WTC11 (cell line): Measurements from ENCODE around the gene P4HB. TPM values are rescaled to one million over a fixed set of nuclear protein-coding genes. Genes with fewer than 3 reads are reported as not detected.

ENCODE experiments used
- ATAC-seq: fragments of 200-7000 bp; cut with Tn5 transposase; 2 replicates; pipeline ENCODE4 v1.10.0; 2021; ENCODE audit warnings: mild to moderate bottlenecking, moderate library complexity
- CTCF ChIA-PET: fragments of 300-600 bp; sonication (Branson Sonifier 250); formaldehyde crosslinking; loops from one replicate; lab custom pipeline; 2021; ENCODE audit warnings: antibody characterized with exemption; lab: Charles Lee
- POLR2A ChIA-PET: fragments of 350-600 bp; sonication (Branson Sonifier 250); formaldehyde crosslinking; loops from one replicate; lab custom pipeline; 2021; ENCODE audit warnings: antibody characterized with exemption; lab: Charles Lee
- DNase-seq: peaks from one replicate; pipeline ENCODE4 v3.0.0; 2021; ENCODE audit warnings: low spot score
- H3K27ac Mint-ChIP-seq: 2 replicates; pipeline ENCODE4 v1.8.0; 2021; ENCODE audit warnings: mixed read lengths
- H3K27me3 Mint-ChIP-seq: 2 replicates; pipeline ENCODE4 v1.8.0; 2021; ENCODE audit warnings: low read depth, mild to moderate bottlenecking, moderate library complexity, mixed read lengths
- H3K36me3 Mint-ChIP-seq: 2 replicates; pipeline ENCODE4 v1.8.0; 2021; ENCODE audit warnings: mixed read lengths
- H3K4me1 Mint-ChIP-seq: 2 replicates; pipeline ENCODE4 v1.8.0; 2022; ENCODE audit warnings: mixed read lengths
- H3K4me3 Mint-ChIP-seq: 2 replicates; pipeline ENCODE4 v1.8.0; 2021; ENCODE audit warnings: mild to moderate bottlenecking, moderate library complexity, mixed read lengths
- H3K9me3 Mint-ChIP-seq: 2 replicates; pipeline ENCODE4 v1.8.0; 2021; ENCODE audit warnings: mixed read lengths
- ARID4B ChIP-seq: sonication (generic); formaldehyde crosslinking; IDR thresholded peaks from 2 replicates; pipeline ENCODE4 v1.8.0; 2023; ENCODE audit warnings: missing genetic modification reagents, mild to moderate bottlenecking, borderline replicate concordance
- ATF1 ChIP-seq: sonication (generic); formaldehyde crosslinking; IDR thresholded peaks from 2 replicates; pipeline ENCODE4 v1.8.1; 2023; ENCODE audit warnings: mild to moderate bottlenecking, moderate library complexity, missing genetic modification reagents
- CBFB ChIP-seq: sonication (generic); formaldehyde crosslinking; IDR thresholded peaks from 2 replicates; pipeline ENCODE4 v1.8.1; 2022; ENCODE audit warnings: mild to moderate bottlenecking, low read depth, missing genetic modification reagents
- CDX4 ChIP-seq: fragments of 250-450 bp; sonication (Bioruptor Pico); IDR thresholded peaks from 2 replicates; pipeline ENCODE4 v1.9.0; 2021; ENCODE audit warnings: moderate library complexity, mild to moderate bottlenecking, inconsistent platforms, borderline replicate concordance
- CTCF ChIP-seq: fragments of 200-600 bp; IDR thresholded peaks from 2 replicates; pipeline ENCODE4 v1.8.0; 2022; ENCODE audit warnings: antibody characterized with exemption
- E2F5 ChIP-seq: sonication (generic); formaldehyde crosslinking; IDR thresholded peaks from 2 replicates; pipeline ENCODE4 v1.8.1; 2022; ENCODE audit warnings: mild to moderate bottlenecking, moderate library complexity, missing genetic modification reagents
- FOXP4 ChIP-seq: sonication (generic); formaldehyde crosslinking; IDR thresholded peaks from 2 replicates; pipeline ENCODE4 v1.8.0; 2022; ENCODE audit warnings: mild to moderate bottlenecking, missing genetic modification reagents
- MXD4 ChIP-seq: fragments of 250-450 bp; sonication (Bioruptor Pico); IDR thresholded peaks from 2 replicates; pipeline ENCODE4 v1.8.0; 2021; ENCODE audit warnings: mild to moderate bottlenecking, moderate library complexity, borderline replicate concordance
- MYBL2 ChIP-seq: sonication (generic); formaldehyde crosslinking; IDR thresholded peaks from 2 replicates; pipeline ENCODE4 v1.8.1; 2023; ENCODE audit warnings: mild to moderate bottlenecking, moderate library complexity, missing genetic modification reagents
- NFYB ChIP-seq: sonication (generic); formaldehyde crosslinking; conservative IDR thresholded peaks from 2 replicates; pipeline ENCODE4 v1.8.0; 2022; ENCODE audit warnings: low read depth, missing genetic modification reagents
- NR3C1 ChIP-seq: sonication (generic); formaldehyde crosslinking; conservative IDR thresholded peaks from 2 replicates; pipeline ENCODE4 v1.8.1; 2023; ENCODE audit warnings: low read depth, mild to moderate bottlenecking, missing genetic modification reagents
- PRDM15 ChIP-seq: sonication (generic); formaldehyde crosslinking; IDR thresholded peaks from 2 replicates; pipeline ENCODE4 v1.8.0; 2022; ENCODE audit warnings: missing genetic modification reagents
- RORB ChIP-seq: fragments of 250-450 bp; sonication (Bioruptor Pico); IDR thresholded peaks from 2 replicates; pipeline ENCODE4 v1.9.0; 2021; ENCODE audit warnings: mild to moderate bottlenecking
- SOX15 ChIP-seq: fragments of 250-450 bp; sonication (Bioruptor Pico); IDR thresholded peaks from 2 replicates; pipeline ENCODE4 v1.9.0; 2021; ENCODE audit warnings: mild to moderate bottlenecking
- TCF7 ChIP-seq: sonication (generic); formaldehyde crosslinking; IDR thresholded peaks from 2 replicates; pipeline ENCODE4 v1.8.0; 2022; ENCODE audit warnings: mild to moderate bottlenecking, low read depth, missing genetic modification reagents, moderate library complexity
- ZMAT4 ChIP-seq: fragments of 250-450 bp; sonication (Bioruptor Pico); IDR thresholded peaks from 2 replicates; pipeline ENCODE4 v1.9.0; 2021; ENCODE audit warnings: mild to moderate bottlenecking
- ZNF138 ChIP-seq: sonication (generic); formaldehyde crosslinking; conservative IDR thresholded peaks from 2 replicates; pipeline ENCODE4 v1.8.1; 2022; ENCODE audit warnings: mild to moderate bottlenecking, moderate library complexity, missing genetic modification reagents
- ZNF317 ChIP-seq: sonication (generic); formaldehyde crosslinking; IDR thresholded peaks from 2 replicates; pipeline ENCODE4 v1.8.1; 2023; ENCODE audit warnings: low read depth, mild to moderate bottlenecking, moderate library complexity, missing genetic modification reagents, borderline replicate concordance
- ZNF532 ChIP-seq: fragments of 250-450 bp; sonication (Bioruptor Pico); IDR thresholded peaks from 2 replicates; pipeline ENCODE4 v1.9.0; 2021; ENCODE audit warnings: mild to moderate bottlenecking, borderline replicate concordance
- total RNA-seq: library from RNA; stranded (reverse); gene quantifications from 3 replicates; pipeline ENCODE4 v1.2.3, GENCODE V29; 2021

Gene P4HB
- total RNA-seq, 1 experiment from 2014 or later = 380 TPM

- DNase-seq (no peak), ATAC-seq (no peak)
- Mint-ChIP-seq H3K27ac (no peak overlapping the region), H3K27me3 (no peaks in the 10 kb centered on the region; the same call in 1 of the 2 replicates), H3K4me3 (no peak overlapping the region), H3K9me3 (no peaks in the 10 kb centered on the region), H3K4me1 (peaks cover 34% of the 10 kb centered on the region), H3K36me3 (peaks cover 18% of the 10 kb centered on the region)
- ChIA-PET POLR2A (interaction anchor here (1.1 kb wide), 1 partner anchor 15 kb away, joined by 4 read pairs; no protein-coding TSS in a partner anchor), CTCF (interaction anchor here (1.1 kb wide), 1 partner anchor 63 kb away, joined by 3 read pairs; the partner anchor contains the start of gene MAFG)
- TF ChIP-seq ARID4B (CRISPR knock-in tag) = no peak
- TF ChIP-seq FOXP4 = no peak
- TF ChIP-seq ZNF317 (CRISPR knock-in tag) = no peak
- TF ChIP-seq ATF1 (CRISPR knock-in tag) = no peak
- no peak for TF ChIP-seq MYBL2
- TF ChIP-seq NFYB = no peak
- no peak for TF ChIP-seq ZMAT4
- TF ChIP-seq PRDM15 = no peak
- no peak for TF ChIP-seq TCF7
- TF ChIP-seq CDX4 (CRISPR knock-in tag) = no peak
- no peak for TF ChIP-seq SOX15 (CRISPR knock-in tag)
- no peak for TF ChIP-seq NR3C1
- no peak for TF ChIP-seq ZNF532 (CRISPR knock-in tag)
- no peak for TF ChIP-seq MXD4 (CRISPR knock-in tag)
- no peak for TF ChIP-seq E2F5 (CRISPR knock-in tag)
- no peak for TF ChIP-seq ZNF138 (CRISPR knock-in tag)
- TF ChIP-seq CBFB (CRISPR knock-in tag) = no peak
- TF ChIP-seq RORB (CRISPR knock-in tag) = no peak
- no peak for TF ChIP-seq CTCF
Observed at GRCh38 chr17:81865358-81865732, 5.0 kb upstream of the P4HB start.
